Lower leg skin (tissue), 3 donors: ENCODE measurements around the gene WWC1.

Experiments
- CTCF ChIP-seq, 3 donors: fragments of 450-650 bp; IDR thresholded peaks; one replicate each; pipeline ENCODE4 v1.5.1; 2016; ENCODE audit warnings: antibody characterized with exemption in 3 of 3, mild to moderate bottlenecking in 3 of 3, moderate library complexity in 2 of 3
- POLR2A ChIP-seq, 2 donors: fragments of 450-650 bp; IDR thresholded peaks; one replicate each; pipeline ENCODE4 v1.6.1; 2016 to 2017; ENCODE audit warnings: antibody characterized with exemption in 2 of 2, mild to moderate bottlenecking in 1 of 2, moderate library complexity in 1 of 2

DNA sequence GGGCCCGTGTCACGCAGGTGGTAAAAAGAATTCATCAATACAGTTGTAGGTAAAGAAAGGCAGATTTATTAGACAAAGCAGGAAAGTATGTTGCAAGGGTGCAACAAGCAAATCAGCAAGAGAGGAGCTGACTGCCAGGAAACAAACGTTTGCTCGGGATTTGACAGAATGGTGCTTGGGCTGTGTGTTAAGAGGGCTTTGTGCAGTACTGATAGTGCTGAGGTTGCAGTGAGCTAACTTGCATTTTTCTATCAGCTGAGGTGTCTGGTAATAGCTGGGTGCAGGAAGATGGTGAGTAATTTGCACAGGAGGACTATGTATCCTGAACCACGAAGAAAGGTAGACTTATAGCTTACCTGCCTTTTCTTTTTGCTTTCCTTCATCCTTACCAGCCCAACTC lies 190.9 kb downstream of the WWC1 start:
- no peak for TF ChIP-seq POLR2A (IDR thresholded peaks at IDR 0.05)
- no peak for TF ChIP-seq CTCF (IDR thresholded peaks at IDR 0.05)
